Activated CD8-positive, alpha-beta memory T cell treated with anti-CD3 and anti-CD28 coated beads, Interleukin-2, amount 50 U/mL, for 24 hours (primary cell): ENCODE data around the gene ZNG1B.
"Not testable (repeated sequence)": the region's sequence is repeated elsewhere in the genome, so short reads cannot be mapped to it uniquely, and the experiment has no call there.

Source experiments
- DNase-seq: peaks from one replicate; pipeline ENCODE4 v3.0.0-alpha.2; 2020; ENCODE audit errors: extremely low read depth

ZNG1B gene

GRCh38 chr2:113503094-113504042 lies 65.9 kb downstream of the ZNG1B start:
- DNase-seq, result not testable (repeated sequence)

GRCh38 chr2:113504081-113504480 lies 66.6 kb downstream of the ZNG1B start:
- not testable (repeated sequence) for DNase-seq

GRCh38 chr2:113507394-113508140 lies 70.1 kb downstream of the ZNG1B start:
- not testable (repeated sequence) for DNase-seq

- DNase-seq, result not testable (repeated sequence)
These were observed 70.7 kb downstream of the ZNG1B start for GRCh38 chr2:113508187-113508586.

- not testable (repeated sequence) for DNase-seq
These were observed 73.4 kb downstream of the ZNG1B start for GRCh38 chr2:113510913-113511312.

GRCh38 chr2:113511859-113512258 lies 74.4 kb downstream of the ZNG1B start:
- not testable (repeated sequence) for DNase-seq

- DNase-seq, result not testable (repeated sequence)
These were observed 78.0 kb downstream of the ZNG1B start for GRCh38 chr2:113515457-113515856.

GRCh38 chr2:113515995-113516394 lies 78.5 kb downstream of the ZNG1B start:
- not testable (repeated sequence) for DNase-seq

GRCh38 chr2:113517025-113517424 lies 79.5 kb downstream of the ZNG1B start:
- not testable (repeated sequence) for DNase-seq

- not testable (repeated sequence) for DNase-seq
These were observed 83.3 kb downstream of the ZNG1B start for GRCh38 chr2:113520837-113521236.

- DNase-seq, result not testable (repeated sequence)
These were observed 84.0 kb downstream of the ZNG1B start for GRCh38 chr2:113521492-113521891.

- DNase-seq, result not testable (repeated sequence)
These were observed 87.5 kb downstream of the ZNG1B start for GRCh38 chr2:113524986-113525385.

- not testable (repeated sequence) for DNase-seq
These were observed 90.0 kb downstream of the ZNG1B start for GRCh38 chr2:113527350-113528045.

GRCh38 chr2:113528126-113528525 lies 90.6 kb downstream of the ZNG1B start:
- not testable (repeated sequence) for DNase-seq

- not testable (repeated sequence) for DNase-seq
These were observed 91.4 kb downstream of the ZNG1B start for GRCh38 chr2:113528904-113529303.

- not testable (repeated sequence) for DNase-seq
These were observed 95.5 kb downstream of the ZNG1B start for GRCh38 chr2:113532991-113533390.

- not testable (repeated sequence) for DNase-seq
These were observed 99.1 kb downstream of the ZNG1B start for GRCh38 chr2:113536573-113536972.

- DNase-seq, result not testable (repeated sequence)
These were observed 103.3 kb downstream of the ZNG1B start for GRCh38 chr2:113540834-113541203.

- DNase-seq, result not testable (repeated sequence)
These were observed 103.9 kb downstream of the ZNG1B start for GRCh38 chr2:113541204-113541975.

- not testable (repeated sequence) for DNase-seq
These were observed 104.5 kb downstream of the ZNG1B start for GRCh38 chr2:113541976-113542485.

GRCh38 chr2:113542529-113542928 lies 105.0 kb downstream of the ZNG1B start:
- DNase-seq, result not testable (repeated sequence)
